Liver (tissue), 2 donors: Measurements from ENCODE around the gene CUL1.

Experiments
- FOXA1 ChIP-seq: IDR thresholded peaks from 2 replicates; pipeline ENCODE4 v1.6.1; 2016; ENCODE audit warnings: antibody characterized with exemption
- MAX ChIP-seq: IDR thresholded peaks from 2 replicates; pipeline ENCODE4 v1.6.1; 2016; ENCODE audit warnings: antibody characterized with exemption
- REST ChIP-seq: IDR thresholded peaks from 2 replicates; pipeline ENCODE4 v1.6.1; 2016; ENCODE audit warnings: antibody characterized with exemption, mild to moderate bottlenecking
- YY1 ChIP-seq: IDR thresholded peaks from 2 replicates; pipeline ENCODE4 v1.6.1; 2016; ENCODE audit warnings: antibody characterized with exemption, mild to moderate bottlenecking
- TF ChIP-seq, protein P1 (sequence below): fragments of 150-350 bp; IDR thresholded peaks from 2 replicates; pipeline ENCODE4 v1.5.1; 2017; ENCODE audit warnings: improper control_type of control experiment, low read depth, low read length; ENCODE audit not compliant: missing input control
- donor health status: healthy.

DNA sequence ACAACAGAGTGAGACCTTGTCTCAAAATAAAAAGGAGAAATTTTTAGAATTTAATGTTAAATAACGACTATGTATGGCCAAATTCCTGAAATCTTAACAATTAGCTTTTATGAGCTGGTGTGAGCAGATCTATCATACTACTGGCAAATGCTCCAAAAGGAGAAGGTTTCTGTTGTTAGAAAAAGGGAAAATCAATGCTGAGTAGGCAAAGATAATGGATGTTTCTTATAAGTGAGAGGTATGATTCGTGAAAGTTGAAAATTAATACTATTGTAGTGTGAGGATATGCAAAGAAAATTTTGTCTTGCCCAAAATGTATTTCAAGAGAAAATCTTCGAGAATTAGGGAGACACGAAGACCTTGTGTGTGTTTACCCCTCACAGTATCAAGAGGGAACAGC, 40.8 kb upstream of the CUL1 start:
- TF ChIP-seq YY1 = no peak
- TF ChIP-seq, protein P1, sequence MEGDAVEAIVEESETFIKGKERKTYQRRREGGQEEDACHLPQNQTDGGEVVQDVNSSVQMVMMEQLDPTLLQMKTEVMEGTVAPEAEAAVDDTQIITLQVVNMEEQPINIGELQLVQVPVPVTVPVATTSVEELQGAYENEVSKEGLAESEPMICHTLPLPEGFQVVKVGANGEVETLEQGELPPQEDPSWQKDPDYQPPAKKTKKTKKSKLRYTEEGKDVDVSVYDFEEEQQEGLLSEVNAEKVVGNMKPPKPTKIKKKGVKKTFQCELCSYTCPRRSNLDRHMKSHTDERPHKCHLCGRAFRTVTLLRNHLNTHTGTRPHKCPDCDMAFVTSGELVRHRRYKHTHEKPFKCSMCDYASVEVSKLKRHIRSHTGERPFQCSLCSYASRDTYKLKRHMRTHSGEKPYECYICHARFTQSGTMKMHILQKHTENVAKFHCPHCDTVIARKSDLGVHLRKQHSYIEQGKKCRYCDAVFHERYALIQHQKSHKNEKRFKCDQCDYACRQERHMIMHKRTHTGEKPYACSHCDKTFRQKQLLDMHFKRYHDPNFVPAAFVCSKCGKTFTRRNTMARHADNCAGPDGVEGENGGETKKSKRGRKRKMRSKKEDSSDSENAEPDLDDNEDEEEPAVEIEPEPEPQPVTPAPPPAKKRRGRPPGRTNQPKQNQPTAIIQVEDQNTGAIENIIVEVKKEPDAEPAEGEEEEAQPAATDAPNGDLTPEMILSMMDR = no peak
- TF ChIP-seq REST = no peak
- TF ChIP-seq FOXA1 = no peak
- no peak for TF ChIP-seq MAX
